Ovary (tissue), 3 donors: ENCODE measurements around the gene S100A2.

Source experiments
- POLR2A ChIP-seq: fragments of 450-650 bp; IDR thresholded peaks from one replicate; pipeline ENCODE4 v1.6.1; 2017; ENCODE audit warnings: antibody characterized with exemption, mild to moderate bottlenecking, moderate library complexity
- TF ChIP-seq, protein P1 (sequence below), 3 donors: fragments of 450-650 bp in 2 of 3; fragments of 200-600 bp in 1 of 3; IDR thresholded peaks; one replicate each; pipeline versions ENCODE4 v1.5.1 to v1.8.0; 2016 to 2022; ENCODE audit warnings: antibody characterized with exemption in 3 of 3, mild to moderate bottlenecking in 1 of 3
- donor health status: DM: no; HTN: no; CAD: no.

DNA sequence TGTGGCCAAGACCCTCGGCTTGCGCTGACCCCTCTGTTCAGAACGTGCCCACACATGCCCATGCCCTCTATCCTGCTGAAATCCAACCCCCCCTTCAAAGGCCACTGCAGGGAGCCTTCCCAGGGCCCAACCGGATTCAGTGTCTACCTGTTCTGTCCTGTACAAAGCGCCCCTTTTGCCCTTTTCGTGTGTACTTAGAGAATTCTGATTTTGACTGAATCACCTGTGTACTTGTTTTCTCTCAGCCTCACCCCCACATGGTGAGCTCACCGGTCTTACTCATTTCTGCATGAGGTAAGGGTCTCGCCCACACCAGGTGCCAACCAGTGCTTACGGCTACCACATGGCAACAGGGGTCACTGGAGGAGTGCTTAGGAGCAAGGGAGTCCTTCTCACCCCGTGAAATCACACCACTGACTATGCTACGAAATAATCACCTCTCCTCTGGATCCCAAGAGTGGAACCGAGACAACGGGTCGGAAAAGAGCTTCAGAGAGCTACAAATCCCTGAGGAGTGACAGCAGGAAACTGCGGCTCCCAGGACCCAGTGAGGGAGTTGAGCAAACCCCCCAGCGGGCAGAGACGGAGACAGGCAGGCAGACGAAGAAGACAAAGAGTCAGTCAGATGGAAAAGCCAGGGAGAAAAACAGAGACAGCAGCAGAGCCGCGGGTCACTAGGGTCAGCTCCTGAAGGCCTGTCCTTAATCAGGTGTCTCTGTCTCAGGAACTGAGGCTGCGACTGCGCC is 2.1 kb upstream of the S100A2 start:
- TF ChIP-seq, protein P1, sequence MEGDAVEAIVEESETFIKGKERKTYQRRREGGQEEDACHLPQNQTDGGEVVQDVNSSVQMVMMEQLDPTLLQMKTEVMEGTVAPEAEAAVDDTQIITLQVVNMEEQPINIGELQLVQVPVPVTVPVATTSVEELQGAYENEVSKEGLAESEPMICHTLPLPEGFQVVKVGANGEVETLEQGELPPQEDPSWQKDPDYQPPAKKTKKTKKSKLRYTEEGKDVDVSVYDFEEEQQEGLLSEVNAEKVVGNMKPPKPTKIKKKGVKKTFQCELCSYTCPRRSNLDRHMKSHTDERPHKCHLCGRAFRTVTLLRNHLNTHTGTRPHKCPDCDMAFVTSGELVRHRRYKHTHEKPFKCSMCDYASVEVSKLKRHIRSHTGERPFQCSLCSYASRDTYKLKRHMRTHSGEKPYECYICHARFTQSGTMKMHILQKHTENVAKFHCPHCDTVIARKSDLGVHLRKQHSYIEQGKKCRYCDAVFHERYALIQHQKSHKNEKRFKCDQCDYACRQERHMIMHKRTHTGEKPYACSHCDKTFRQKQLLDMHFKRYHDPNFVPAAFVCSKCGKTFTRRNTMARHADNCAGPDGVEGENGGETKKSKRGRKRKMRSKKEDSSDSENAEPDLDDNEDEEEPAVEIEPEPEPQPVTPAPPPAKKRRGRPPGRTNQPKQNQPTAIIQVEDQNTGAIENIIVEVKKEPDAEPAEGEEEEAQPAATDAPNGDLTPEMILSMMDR (IDR thresholded peaks at IDR 0.05) = no peak
- TF ChIP-seq POLR2A = no peak
